Measurements from ENCODE around the gene NEK10.
A peak's percentile ranks its signal among the peaks of the same experiment; 100 is the strongest.

The NEK10 gene

DNA sequence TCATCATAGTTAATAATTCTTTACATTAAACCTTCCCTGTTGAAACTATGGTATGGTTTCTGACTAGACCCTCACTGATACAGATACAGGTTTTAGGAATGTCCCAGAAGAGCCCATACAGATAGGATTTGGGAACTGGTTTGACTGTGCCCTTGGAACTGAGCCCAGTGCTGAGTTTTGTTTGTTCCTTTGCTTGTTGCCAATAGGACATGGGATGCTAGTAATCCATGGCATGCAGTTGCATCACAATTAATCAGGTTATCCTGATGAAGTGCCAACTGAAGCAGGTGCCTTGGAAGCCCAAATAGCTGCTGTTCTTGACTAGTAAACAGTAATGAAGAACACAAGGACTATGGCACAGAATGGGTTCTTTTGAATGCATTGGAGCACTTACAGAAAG lies 230.6 kb downstream of the NEK10 start:
- H3K27ac ChIP-seq: no peak overlapping the region
- no peak for TF ChIP-seq ZFX (IDR thresholded peaks at IDR 0.05)
- TF ChIP-seq, protein P1, sequence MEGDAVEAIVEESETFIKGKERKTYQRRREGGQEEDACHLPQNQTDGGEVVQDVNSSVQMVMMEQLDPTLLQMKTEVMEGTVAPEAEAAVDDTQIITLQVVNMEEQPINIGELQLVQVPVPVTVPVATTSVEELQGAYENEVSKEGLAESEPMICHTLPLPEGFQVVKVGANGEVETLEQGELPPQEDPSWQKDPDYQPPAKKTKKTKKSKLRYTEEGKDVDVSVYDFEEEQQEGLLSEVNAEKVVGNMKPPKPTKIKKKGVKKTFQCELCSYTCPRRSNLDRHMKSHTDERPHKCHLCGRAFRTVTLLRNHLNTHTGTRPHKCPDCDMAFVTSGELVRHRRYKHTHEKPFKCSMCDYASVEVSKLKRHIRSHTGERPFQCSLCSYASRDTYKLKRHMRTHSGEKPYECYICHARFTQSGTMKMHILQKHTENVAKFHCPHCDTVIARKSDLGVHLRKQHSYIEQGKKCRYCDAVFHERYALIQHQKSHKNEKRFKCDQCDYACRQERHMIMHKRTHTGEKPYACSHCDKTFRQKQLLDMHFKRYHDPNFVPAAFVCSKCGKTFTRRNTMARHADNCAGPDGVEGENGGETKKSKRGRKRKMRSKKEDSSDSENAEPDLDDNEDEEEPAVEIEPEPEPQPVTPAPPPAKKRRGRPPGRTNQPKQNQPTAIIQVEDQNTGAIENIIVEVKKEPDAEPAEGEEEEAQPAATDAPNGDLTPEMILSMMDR (conservative IDR thresholded peaks at IDR 0.05): no peak

DNA sequence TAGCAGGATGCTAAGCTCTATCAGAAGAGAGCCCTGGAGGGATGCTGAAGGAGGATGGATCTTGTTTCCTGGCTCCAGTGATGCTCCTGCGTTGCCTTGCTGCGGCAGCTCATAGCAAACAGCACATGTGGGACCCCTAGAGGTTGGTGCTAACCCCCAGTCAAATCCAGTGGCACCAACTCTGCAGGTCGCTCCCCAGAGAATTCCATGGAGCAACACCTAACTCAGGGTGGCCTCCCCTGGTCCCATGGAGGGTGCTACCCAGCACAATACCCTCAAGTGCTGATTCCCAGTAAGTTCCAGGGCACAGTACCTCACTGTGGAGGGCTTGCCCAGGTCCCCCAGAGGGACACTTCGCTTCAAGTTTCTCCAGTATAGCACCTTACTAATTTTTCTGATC lies 231.2 kb downstream of the NEK10 start:
- TF ChIP-seq, protein P1 (conservative IDR thresholded peaks at IDR 0.05): no peak
- TF ChIP-seq ZFX (IDR thresholded peaks at IDR 0.05): no peak

DNA sequence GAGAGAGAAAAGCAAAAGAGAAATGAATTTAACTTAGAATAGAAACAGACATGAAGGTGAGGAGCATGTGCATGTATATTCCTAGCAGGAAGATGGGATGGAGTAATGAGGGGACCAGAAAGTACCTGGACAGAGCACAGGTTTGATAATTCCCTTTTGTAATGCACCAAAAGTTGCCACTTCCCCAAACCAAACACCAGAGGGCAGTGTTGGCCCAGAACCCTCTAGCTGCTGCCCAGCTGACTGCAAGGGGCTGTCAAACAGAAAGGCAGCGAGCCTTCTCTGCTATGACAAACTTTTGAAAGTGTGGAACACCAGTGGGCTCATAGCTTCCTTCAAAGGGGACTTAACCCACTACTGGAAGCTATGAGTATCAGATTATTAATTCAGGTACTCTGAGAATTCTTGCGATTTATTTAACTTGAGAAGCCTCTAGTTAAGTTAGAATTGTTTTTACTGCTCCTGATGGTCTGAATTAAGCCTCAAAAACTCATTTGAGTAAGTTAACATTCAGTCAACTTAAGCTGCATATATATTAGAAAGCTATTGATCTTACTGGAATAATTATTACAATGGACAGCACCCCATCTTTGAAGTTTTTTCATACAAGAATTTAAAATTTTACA lies 234.9 kb downstream of the NEK10 start:
- H3K27ac ChIP-seq: no peak overlapping the region
- TF ChIP-seq, protein P1 (conservative IDR thresholded peaks at IDR 0.05): peak; percentile 89
- TF ChIP-seq ZFX (IDR thresholded peaks at IDR 0.05): no peak

More for the DNA sequence above, 231.2 kb downstream of the NEK10 start:
- no peak overlapping the region; the same call in 1 of the 2 replicates for H3K27ac ChIP-seq

DNA sequence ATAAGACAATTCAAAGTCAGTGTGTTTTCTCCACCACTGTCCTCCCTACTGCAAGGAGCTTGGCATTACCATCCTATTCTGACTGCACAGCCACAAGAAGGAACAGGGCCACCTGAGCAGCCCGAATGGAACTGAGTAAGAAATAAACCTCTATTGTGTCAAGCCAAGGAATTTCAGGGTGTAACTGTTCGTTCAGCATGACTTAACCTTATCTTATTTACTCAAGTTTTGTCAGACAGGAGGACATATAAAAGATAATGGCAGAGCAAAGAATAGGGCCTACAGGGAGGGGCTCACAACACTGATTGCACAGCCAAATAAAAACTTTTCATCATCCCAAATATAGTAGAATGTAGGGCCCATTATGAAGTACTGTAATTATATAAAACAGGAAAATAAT lies 236.1 kb downstream of the NEK10 start:
- TF ChIP-seq ZFX (IDR thresholded peaks at IDR 0.05): no peak
- TF ChIP-seq, protein P1 (conservative IDR thresholded peaks at IDR 0.05): no peak
- H3K27ac ChIP-seq: no peak overlapping the region

DNA sequence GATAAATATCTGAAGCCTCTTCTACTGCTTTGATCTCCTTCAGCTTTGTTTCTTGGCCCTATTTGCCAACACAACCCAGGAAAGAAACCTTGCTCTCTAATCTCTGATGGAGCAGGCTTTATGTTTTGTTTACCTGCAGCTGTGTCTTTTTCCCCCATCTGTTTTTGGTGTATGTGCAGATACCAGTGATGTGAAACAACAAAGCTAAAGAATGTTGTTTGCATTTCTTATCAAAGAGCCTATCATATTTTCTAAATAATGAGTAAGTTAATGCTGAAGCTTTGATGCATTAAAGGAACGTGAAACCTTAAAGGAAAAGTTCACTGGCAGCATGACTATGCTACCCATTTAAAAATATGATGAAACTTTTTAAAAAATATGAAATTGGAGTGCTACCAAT lies 238.4 kb downstream of the NEK10 start:
- no peak for TF ChIP-seq ZFX (IDR thresholded peaks at IDR 0.05)
- TF ChIP-seq, protein P1 (conservative IDR thresholded peaks at IDR 0.05): no peak
- H3K27ac ChIP-seq: no peak overlapping the region

DNA sequence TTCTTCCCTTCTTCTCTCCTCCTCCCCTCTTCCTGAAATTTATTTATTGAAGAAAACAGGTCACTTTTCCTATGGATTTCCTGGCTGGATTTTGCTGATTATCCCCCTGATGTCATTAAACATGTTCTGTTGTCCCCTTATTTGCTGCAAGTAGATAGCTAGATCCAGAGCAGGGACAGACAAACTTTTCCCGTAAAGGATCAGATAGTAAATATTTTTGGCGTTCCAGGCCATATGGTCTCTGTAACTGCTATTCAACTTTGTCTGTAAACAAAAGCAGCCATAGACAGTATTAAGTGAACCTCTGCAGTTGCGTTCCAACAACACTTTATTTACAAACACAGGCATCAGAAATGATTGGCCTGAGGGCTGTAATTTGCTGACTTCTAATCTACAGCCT lies 241.3 kb downstream of the NEK10 start:
- no peak overlapping the region for H3K27ac ChIP-seq
- TF ChIP-seq, protein P1 (conservative IDR thresholded peaks at IDR 0.05): no peak
- TF ChIP-seq ZFX (IDR thresholded peaks at IDR 0.05): no peak

DNA sequence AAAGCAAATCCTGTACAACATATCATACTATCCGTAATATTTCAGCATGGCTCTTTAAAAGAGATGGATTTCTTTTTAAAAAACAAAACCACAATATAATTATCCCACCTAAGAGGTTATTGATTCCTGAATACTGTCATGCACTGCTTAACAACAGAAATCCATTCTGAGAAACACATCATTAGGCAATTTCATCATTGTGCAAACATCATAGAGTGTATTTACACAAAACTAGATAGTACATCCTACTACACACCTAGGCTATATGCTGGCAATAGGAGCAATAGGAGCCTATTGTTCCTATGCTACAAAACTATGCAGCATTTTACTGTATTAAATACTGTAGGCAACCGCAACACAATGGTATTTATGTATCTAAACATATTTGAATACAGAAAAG lies 242.0 kb downstream of the NEK10 start:
- no peak for TF ChIP-seq ZFX (IDR thresholded peaks at IDR 0.05)
- TF ChIP-seq, protein P1 (conservative IDR thresholded peaks at IDR 0.05): no peak
- H3K27ac ChIP-seq: no peak overlapping the region

All from C4-2B (cell line).